BJ (cell line): ENCODE results near the gene ARL8A. TPM values are rescaled to one million over a fixed set of nuclear protein-coding genes. Genes with fewer than 3 reads are reported as not detected.

Source experiments
- CTCF ChIA-PET: fragments of 350-600 bp; formaldehyde crosslinking; extraction: SDS; loops from one replicate; lab custom pipeline; 2021; ENCODE audit warnings: antibody characterized with exemption, inconsistent platforms; lab: Yijun Ruan, JAX
- POLR2A ChIA-PET: fragments of 300-600 bp; sonication (Branson Sonifier 250); formaldehyde crosslinking; extraction: SDS; loops from one replicate; lab custom pipeline; 2021; ENCODE audit warnings: antibody characterized with exemption; lab: Charles Lee
- DNase-seq: peaks from one replicate; pipeline ENCODE4 v3.0.0-alpha.2; 2011; ENCODE audit warnings: low read depth
- H3K27me3 ChIP-seq: 2 replicates; pipeline ENCODE4 v1.6.0; 2011; ENCODE audit warnings: low read length; ENCODE audit not compliant: control insufficient read depth, insufficient read depth
- H3K36me3 ChIP-seq: 2 replicates; pipeline ENCODE4 v1.5.1; 2011; ENCODE audit warnings: low read length; ENCODE audit not compliant: control insufficient read depth, insufficient read depth
- H3K4me3 ChIP-seq: 2 replicates; pipeline ENCODE4 v1.5.1; 2011; ENCODE audit warnings: low read depth, mild to moderate bottlenecking, control low read depth, low read length
- polyA plus RNA-seq: library from polyadenylated mRNA; depleted of rRNA; stranded (reverse); fragments of >200 nt; gene quantifications from 2 replicates; pipeline ENCODE4 v1.2.3, GENCODE V29; 2011; rRNA removed
- small RNA-seq: library from RNA; depleted of rRNA; stranded (forward); fragments of <200 nt; gene quantifications from one replicate; pipeline ENCODE3, GENCODE V24; 2012; ENCODE audit warnings: low replicate concordance, low read depth; ENCODE audit not compliant: insufficient read length
- TF ChIP-seq, protein P1 (sequence below): IDR thresholded peaks from 2 replicates; pipeline ENCODE4 v1.5.1; 2011; ENCODE audit warnings: low read depth, mild to moderate bottlenecking, control low read depth, inconsistent platforms, low read length, moderate library complexity; ENCODE audit not compliant: insufficient read depth

Gene ARL8A
- polyA plus RNA-seq, 1 experiment, result 76.6 TPM

- H3K4me3 ChIP-seq, result no peak overlapping the region
- H3K36me3 ChIP-seq, result no peaks in the 10 kb centered on the region
- DNase-seq, result no peak
- TF ChIP-seq, protein P1, sequence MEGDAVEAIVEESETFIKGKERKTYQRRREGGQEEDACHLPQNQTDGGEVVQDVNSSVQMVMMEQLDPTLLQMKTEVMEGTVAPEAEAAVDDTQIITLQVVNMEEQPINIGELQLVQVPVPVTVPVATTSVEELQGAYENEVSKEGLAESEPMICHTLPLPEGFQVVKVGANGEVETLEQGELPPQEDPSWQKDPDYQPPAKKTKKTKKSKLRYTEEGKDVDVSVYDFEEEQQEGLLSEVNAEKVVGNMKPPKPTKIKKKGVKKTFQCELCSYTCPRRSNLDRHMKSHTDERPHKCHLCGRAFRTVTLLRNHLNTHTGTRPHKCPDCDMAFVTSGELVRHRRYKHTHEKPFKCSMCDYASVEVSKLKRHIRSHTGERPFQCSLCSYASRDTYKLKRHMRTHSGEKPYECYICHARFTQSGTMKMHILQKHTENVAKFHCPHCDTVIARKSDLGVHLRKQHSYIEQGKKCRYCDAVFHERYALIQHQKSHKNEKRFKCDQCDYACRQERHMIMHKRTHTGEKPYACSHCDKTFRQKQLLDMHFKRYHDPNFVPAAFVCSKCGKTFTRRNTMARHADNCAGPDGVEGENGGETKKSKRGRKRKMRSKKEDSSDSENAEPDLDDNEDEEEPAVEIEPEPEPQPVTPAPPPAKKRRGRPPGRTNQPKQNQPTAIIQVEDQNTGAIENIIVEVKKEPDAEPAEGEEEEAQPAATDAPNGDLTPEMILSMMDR, result no peak
- no peaks in the 10 kb centered on the region; the same call in none of the 2 replicates for H3K27me3 ChIP-seq
- CTCF ChIA-PET, result interaction anchor here (0.6 kb wide), 1 partner anchor 28 kb away, joined by 3 read pairs; no protein-coding TSS in a partner anchor
- POLR2A ChIA-PET, result no interaction called here
Observed at GRCh38 chr1:202084791-202085681, 59.5 kb downstream of the ARL8A start.

Small RNA genes lying within 50 kb of the gene (small RNA-seq; reads per million reads assigned to genes)
- gene CRIP1P3, result not detected

Other genes with a start within 250 kb of the ARL8A start
- gene LMOD1, start 198.2 kb downstream of the ARL8A start, polyA plus RNA-seq, result 67.8 and 112 TPM in 2 replicates
- gene TIMM17A, start 189.2 kb downstream of the ARL8A start, polyA plus RNA-seq, result 54.6 and 87.5 TPM in 2 replicates
- 42.6 and 51.5 TPM in 2 replicates for gene RNPEP, start 162.1 kb downstream of the ARL8A start, polyA plus RNA-seq
- gene ELF3, start 134.2 kb downstream of the ARL8A start, polyA plus RNA-seq, result 0.02 and 0.21 TPM in 2 replicates
- not detected in 2 replicates for gene GPR37L1, start 21.8 kb downstream of the ARL8A start, polyA plus RNA-seq
- gene PTPN7, start 15.9 kb upstream of the ARL8A start, polyA plus RNA-seq, result not detected in 2 replicates
- not detected in 2 replicates for gene LGR6, start 49.1 kb upstream of the ARL8A start, polyA plus RNA-seq
- gene UBE2T, start 197.2 kb upstream of the ARL8A start, polyA plus RNA-seq, result 50.4 and 64.6 TPM in 2 replicates
- 9.4 and 10.8 TPM in 2 replicates for gene PPP1R12B, start 204.0 kb upstream of the ARL8A start, polyA plus RNA-seq